ENCODE results near the gene ZFHX3.

Gene ZFHX3

DNA sequence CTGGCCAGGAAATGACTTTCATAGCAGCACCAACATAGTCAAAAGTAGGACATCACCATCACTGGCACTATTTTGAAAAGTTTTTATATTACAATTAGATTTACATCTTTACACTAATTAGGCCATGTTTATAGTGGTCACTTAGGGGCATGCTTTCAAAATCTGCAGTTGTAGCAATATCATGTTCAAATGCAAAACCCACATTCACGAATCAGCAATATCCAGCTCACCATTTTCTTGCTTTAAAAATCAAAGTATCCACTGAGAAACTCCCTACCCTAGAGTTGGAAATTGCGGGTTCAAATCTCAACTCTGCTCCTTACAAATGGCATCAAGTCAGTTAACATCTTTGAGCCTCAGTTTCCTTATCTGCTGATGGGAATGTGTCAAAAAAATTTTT lies 237.4 kb downstream of the ZFHX3 start:
- no peak for DNase-seq (ENCODE audit: low read depth in 2 of 2)
- no peak overlapping the region for H3K4me3 ChIP-seq (replicated peaks in 1 of 2; ENCODE audit: low read depth in 2 of 2, low read length in 2 of 2)
- TF ChIP-seq, protein P1, sequence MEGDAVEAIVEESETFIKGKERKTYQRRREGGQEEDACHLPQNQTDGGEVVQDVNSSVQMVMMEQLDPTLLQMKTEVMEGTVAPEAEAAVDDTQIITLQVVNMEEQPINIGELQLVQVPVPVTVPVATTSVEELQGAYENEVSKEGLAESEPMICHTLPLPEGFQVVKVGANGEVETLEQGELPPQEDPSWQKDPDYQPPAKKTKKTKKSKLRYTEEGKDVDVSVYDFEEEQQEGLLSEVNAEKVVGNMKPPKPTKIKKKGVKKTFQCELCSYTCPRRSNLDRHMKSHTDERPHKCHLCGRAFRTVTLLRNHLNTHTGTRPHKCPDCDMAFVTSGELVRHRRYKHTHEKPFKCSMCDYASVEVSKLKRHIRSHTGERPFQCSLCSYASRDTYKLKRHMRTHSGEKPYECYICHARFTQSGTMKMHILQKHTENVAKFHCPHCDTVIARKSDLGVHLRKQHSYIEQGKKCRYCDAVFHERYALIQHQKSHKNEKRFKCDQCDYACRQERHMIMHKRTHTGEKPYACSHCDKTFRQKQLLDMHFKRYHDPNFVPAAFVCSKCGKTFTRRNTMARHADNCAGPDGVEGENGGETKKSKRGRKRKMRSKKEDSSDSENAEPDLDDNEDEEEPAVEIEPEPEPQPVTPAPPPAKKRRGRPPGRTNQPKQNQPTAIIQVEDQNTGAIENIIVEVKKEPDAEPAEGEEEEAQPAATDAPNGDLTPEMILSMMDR (IDR thresholded peaks at IDR 0.05; ENCODE audit: low read depth, low read length), result no peak

GRCh38 chr16:72809446-72809845 lies 238.5 kb downstream of the ZFHX3 start:
- DNase-seq (ENCODE audit: low read depth in 2 of 2), result no peak
- no peak overlapping the region for H3K4me3 ChIP-seq (replicated peaks in 1 of 2; ENCODE audit: low read depth in 2 of 2, low read length in 2 of 2)
- TF ChIP-seq, protein P1 (IDR thresholded peaks at IDR 0.05; ENCODE audit: low read depth, low read length), result no peak

DNA sequence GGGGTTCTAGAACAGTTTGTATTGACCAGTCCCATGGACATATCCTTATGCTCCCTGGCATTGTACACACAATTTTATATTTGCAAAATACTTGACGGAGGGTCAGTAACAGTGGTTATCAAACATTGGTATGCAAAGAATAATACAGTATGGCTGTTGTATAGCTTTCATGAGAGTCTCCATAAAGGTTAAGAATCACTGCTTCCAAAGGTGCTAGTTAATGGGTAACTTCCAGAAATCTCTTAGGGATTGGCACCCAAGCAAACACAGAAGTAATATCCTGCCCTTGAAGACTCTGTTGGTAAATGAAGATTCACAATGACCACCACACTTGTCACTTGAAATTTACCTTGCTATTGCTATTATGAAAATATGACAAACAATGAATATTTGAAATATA lies 239.2 kb downstream of the ZFHX3 start:
- no peak overlapping the region for H3K4me3 ChIP-seq (replicated peaks in 1 of 2; ENCODE audit: low read depth in 2 of 2, low read length in 2 of 2)
- TF ChIP-seq, protein P1 (IDR thresholded peaks at IDR 0.05; ENCODE audit: low read depth, low read length), result no peak
- DNase-seq (ENCODE audit: low read depth in 2 of 2), result no peak

GRCh38 chr16:72807245-72807644 lies 240.7 kb downstream of the ZFHX3 start:
- no peak for DNase-seq (ENCODE audit: low read depth in 2 of 2)
- TF ChIP-seq, protein P1 (IDR thresholded peaks at IDR 0.05; ENCODE audit: low read depth, low read length), result no peak
- no peak overlapping the region for H3K4me3 ChIP-seq (replicated peaks in 1 of 2; ENCODE audit: low read depth in 2 of 2, low read length in 2 of 2)

GRCh38 chr16:72805486-72805885 lies 242.4 kb downstream of the ZFHX3 start:
- TF ChIP-seq, protein P1 (IDR thresholded peaks at IDR 0.05; ENCODE audit: low read depth, low read length), result no peak
- H3K4me3 ChIP-seq (replicated peaks in 1 of 2; ENCODE audit: low read depth in 2 of 2, low read length in 2 of 2), result no peak overlapping the region
- no peak for DNase-seq (ENCODE audit: low read depth in 2 of 2)

- H3K4me3 ChIP-seq (replicated peaks in 1 of 2; ENCODE audit: low read depth in 2 of 2, low read length in 2 of 2), result no peak overlapping the region
- TF ChIP-seq, protein P1 (IDR thresholded peaks at IDR 0.05; ENCODE audit: low read depth, low read length), result no peak
These were observed 247.3 kb downstream of the ZFHX3 start for GRCh38 chr16:72800524-72801161.

DNA sequence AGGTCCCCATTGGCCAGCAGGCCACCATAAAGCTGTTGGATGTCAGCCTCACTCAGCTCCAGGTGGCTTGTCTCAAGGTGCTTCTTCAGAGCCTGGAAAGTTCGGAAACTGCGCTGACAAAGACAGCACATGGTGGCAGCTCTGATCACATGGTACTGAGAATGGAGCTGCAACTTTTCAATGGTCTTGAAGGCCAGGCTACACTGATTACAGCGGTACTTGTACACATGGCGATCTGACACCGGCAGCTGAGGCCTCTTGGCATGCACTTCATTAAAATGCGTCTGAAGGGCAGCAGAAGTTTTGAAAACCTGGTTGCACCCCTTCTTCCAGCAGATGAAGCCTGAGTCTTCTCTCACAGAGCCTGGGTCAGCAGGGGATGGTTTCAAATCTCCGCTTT lies 249.7 kb downstream of the ZFHX3 start:
- TF ChIP-seq, protein P1 (IDR thresholded peaks at IDR 0.05; ENCODE audit: low read depth, low read length), result no peak
- H3K4me3 ChIP-seq (replicated peaks in 1 of 2; ENCODE audit: low read depth in 2 of 2, low read length in 2 of 2), result no peak overlapping the region
- no peak for DNase-seq (ENCODE audit: low read depth in 2 of 2)

More at GRCh38 chr16:72800524-72801161, 247.3 kb downstream of the ZFHX3 start:
- DNase-seq (ENCODE audit: low read depth in 2 of 2), result no peak
